Measurements from ENCODE around the gene SQOR.

Gene SQOR

GRCh38 chr15:45612790-45613415 lies 21.9 kb upstream of the SQOR start:
- Mint-ChIP-seq H3K27ac (no peak overlapping the region), H3K4me1 (no peaks in the 10 kb centered on the region), H3K4me3 (no peak overlapping the region), H3K9me3 (no peaks in the 10 kb centered on the region), H3K36me3 (no peaks in the 10 kb centered on the region), H3K27me3 (no peaks in the 10 kb centered on the region)

- Mint-ChIP-seq H3K4me3 (no peak overlapping the region), H3K4me1 (no peaks in the 10 kb centered on the region), H3K27me3 (no peaks in the 10 kb centered on the region), H3K9me3 (no peaks in the 10 kb centered on the region), H3K27ac (no peak overlapping the region), H3K36me3 (no peaks in the 10 kb centered on the region)
These were observed 17.9 kb upstream of the SQOR start for GRCh38 chr15:45616901-45617323.

GRCh38 chr15:45618813-45619212 lies 16.0 kb upstream of the SQOR start:
- Mint-ChIP-seq H3K36me3 (no peaks in the 10 kb centered on the region), H3K4me1 (no peaks in the 10 kb centered on the region), H3K27me3 (no peaks in the 10 kb centered on the region), H3K27ac (no peak overlapping the region), H3K4me3 (no peak overlapping the region), H3K9me3 (no peaks in the 10 kb centered on the region)

GRCh38 chr15:45628136-45628535 lies 6.7 kb upstream of the SQOR start:
- H3K4me1 Mint-ChIP-seq: peaks cover 4% of the 10 kb centered on the region
- no peak overlapping the region for H3K4me3 Mint-ChIP-seq
- H3K9me3 Mint-ChIP-seq: peaks cover 12% of the 10 kb centered on the region
- H3K27me3 Mint-ChIP-seq: no peaks in the 10 kb centered on the region
- H3K27ac Mint-ChIP-seq: no peak overlapping the region
- H3K36me3 Mint-ChIP-seq: peaks cover 6% of the 10 kb centered on the region

- H3K36me3 Mint-ChIP-seq: peaks cover 4% of the 10 kb centered on the region
- H3K27me3 Mint-ChIP-seq: no peaks in the 10 kb centered on the region
- H3K27ac Mint-ChIP-seq: no peak overlapping the region
- peaks cover 12% of the 10 kb centered on the region for H3K9me3 Mint-ChIP-seq
- H3K4me3 Mint-ChIP-seq: no peak overlapping the region
- peaks cover 12% of the 10 kb centered on the region for H3K4me1 Mint-ChIP-seq
These were observed 3.7 kb upstream of the SQOR start for GRCh38 chr15:45630917-45631691.

GRCh38 chr15:45631776-45632175 lies 3.1 kb upstream of the SQOR start:
- no peaks in the 10 kb centered on the region for H3K27me3 Mint-ChIP-seq
- peaks cover 13% of the 10 kb centered on the region for H3K4me1 Mint-ChIP-seq
- H3K4me3 Mint-ChIP-seq: no peak overlapping the region
- H3K27ac Mint-ChIP-seq: no peak overlapping the region
- H3K36me3 Mint-ChIP-seq: peaks cover 3% of the 10 kb centered on the region
- peaks cover 7% of the 10 kb centered on the region for H3K9me3 Mint-ChIP-seq

- Mint-ChIP-seq H3K4me1 (peaks cover 47% of the 10 kb centered on the region), H3K4me3 (peak overlapping the region; percentile 96), H3K9me3 (no peaks in the 10 kb centered on the region), H3K27ac (peak overlapping the region; percentile 91), H3K27me3 (no peaks in the 10 kb centered on the region), H3K36me3 (peaks cover 2% of the 10 kb centered on the region)
These were observed 386 bp downstream of the SQOR start for GRCh38 chr15:45635191-45635638.

GRCh38 chr15:45635763-45636292 lies 999 bp downstream of the SQOR start:
- no peaks in the 10 kb centered on the region for H3K27me3 Mint-ChIP-seq
- H3K4me1 Mint-ChIP-seq: peaks cover 53% of the 10 kb centered on the region
- H3K36me3 Mint-ChIP-seq: peaks cover 4% of the 10 kb centered on the region
- peak overlapping the region; percentile 96 for H3K4me3 Mint-ChIP-seq
- no peaks in the 10 kb centered on the region for H3K9me3 Mint-ChIP-seq
- H3K27ac Mint-ChIP-seq: peak overlapping the region; percentile 91

- Mint-ChIP-seq H3K4me1 (peaks cover 62% of the 10 kb centered on the region), H3K36me3 (peaks cover 7% of the 10 kb centered on the region), H3K27ac (peak overlapping the region; percentile 97), H3K27me3 (no peaks in the 10 kb centered on the region), H3K9me3 (no peaks in the 10 kb centered on the region), H3K4me3 (peak overlapping the region; percentile 84)
These were observed 2.3 kb downstream of the SQOR start for GRCh38 chr15:45637141-45637540.

GRCh38 chr15:45637552-45638033 lies 2.8 kb downstream of the SQOR start:
- Mint-ChIP-seq H3K27ac (peak overlapping the region; percentile 97), H3K36me3 (peaks cover 9% of the 10 kb centered on the region), H3K27me3 (no peaks in the 10 kb centered on the region), H3K9me3 (no peaks in the 10 kb centered on the region), H3K4me1 (peaks cover 66% of the 10 kb centered on the region), H3K4me3 (peak overlapping the region; percentile 84)

GRCh38 chr15:45640616-45641015 lies 5.8 kb downstream of the SQOR start:
- no peak overlapping the region for H3K27ac Mint-ChIP-seq
- H3K4me1 Mint-ChIP-seq: peaks cover 89% of the 10 kb centered on the region
- H3K36me3 Mint-ChIP-seq: peaks cover 11% of the 10 kb centered on the region
- no peaks in the 10 kb centered on the region for H3K27me3 Mint-ChIP-seq
- no peaks in the 10 kb centered on the region for H3K9me3 Mint-ChIP-seq
- no peak overlapping the region for H3K4me3 Mint-ChIP-seq

GRCh38 chr15:45641374-45641781 lies 6.5 kb downstream of the SQOR start:
- H3K27me3 Mint-ChIP-seq: no peaks in the 10 kb centered on the region
- H3K4me1 Mint-ChIP-seq: peaks cover 91% of the 10 kb centered on the region
- peaks cover 11% of the 10 kb centered on the region for H3K36me3 Mint-ChIP-seq
- H3K4me3 Mint-ChIP-seq: no peak overlapping the region
- H3K27ac Mint-ChIP-seq: peak overlapping the region; percentile 65
- no peaks in the 10 kb centered on the region for H3K9me3 Mint-ChIP-seq

GRCh38 chr15:45641999-45642932 lies 7.4 kb downstream of the SQOR start:
- no peaks in the 10 kb centered on the region for H3K27me3 Mint-ChIP-seq
- H3K36me3 Mint-ChIP-seq: peaks cover 11% of the 10 kb centered on the region
- H3K4me1 Mint-ChIP-seq: peaks cover 90% of the 10 kb centered on the region
- H3K4me3 Mint-ChIP-seq: no peak overlapping the region
- H3K9me3 Mint-ChIP-seq: no peaks in the 10 kb centered on the region
- H3K27ac Mint-ChIP-seq: peak overlapping the region; percentile 65

GRCh38 chr15:45644437-45644836 lies 9.6 kb downstream of the SQOR start:
- H3K9me3 Mint-ChIP-seq: no peaks in the 10 kb centered on the region
- H3K36me3 Mint-ChIP-seq: peaks cover 11% of the 10 kb centered on the region
- H3K27ac Mint-ChIP-seq: no peak overlapping the region
- no peak overlapping the region for H3K4me3 Mint-ChIP-seq
- peaks cover 80% of the 10 kb centered on the region for H3K4me1 Mint-ChIP-seq
- H3K27me3 Mint-ChIP-seq: no peaks in the 10 kb centered on the region

Measured in activated naive CD4-positive, alpha-beta T cell treated with anti-CD3 and anti-CD28 coated beads, Interleukin-2, amount 50 U/mL, for 24 hours (primary cell).